Measurements from ENCODE around the gene PGAP2. TPM values are rescaled to one million over a fixed set of nuclear protein-coding genes. Genes with fewer than 3 reads are reported as not detected.

The PGAP2 gene
- total RNA-seq, 1 donor from 2014 or later, result 43.1 TPM

DNA sequence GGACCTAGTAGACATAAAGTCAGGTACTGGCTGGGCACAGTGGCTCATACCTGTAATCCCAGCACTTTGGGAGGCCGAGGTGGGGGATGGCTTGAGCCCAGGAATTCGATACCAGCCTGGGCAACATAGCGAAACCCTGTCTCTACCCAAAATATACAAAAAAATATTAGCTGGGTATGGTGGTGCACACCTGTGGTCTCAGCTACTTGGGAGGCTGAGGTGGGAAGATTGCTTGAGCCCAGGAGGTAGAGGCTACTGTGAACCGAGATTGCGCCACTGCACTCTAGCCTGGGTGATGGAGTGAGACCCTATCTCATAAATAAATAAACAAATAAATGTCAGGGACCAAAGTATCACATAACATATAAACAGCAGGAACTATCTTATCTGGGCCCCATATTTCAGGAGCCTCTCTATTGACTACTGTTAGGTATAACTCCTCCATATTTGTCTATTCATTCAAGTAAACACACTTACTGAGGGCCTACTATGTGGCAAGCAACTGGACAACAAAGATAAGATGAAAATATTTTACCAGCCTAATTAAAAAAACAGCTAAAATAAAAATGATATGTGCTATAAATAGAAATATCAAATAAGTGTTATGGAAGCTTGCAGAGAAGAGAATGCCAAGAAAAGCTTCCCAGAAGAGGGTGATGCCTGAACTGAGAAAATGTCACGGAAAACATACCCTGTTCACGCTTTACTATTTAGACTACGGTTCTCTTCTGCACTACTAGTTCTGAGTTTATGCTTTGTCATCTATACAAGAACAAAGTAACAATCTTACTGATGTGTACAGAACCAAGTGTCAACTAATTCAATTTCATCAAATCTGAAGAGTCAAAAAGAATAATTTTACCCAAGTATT is 13.0 kb upstream of the PGAP2 start:
- H3K36me3 Mint-ChIP-seq, result peaks cover 18% of the 10 kb centered on the region
- no peak for DNase-seq (ENCODE audit: extremely low spot score, unreplicated experiment)
- peak overlapping the region; percentile 99 for H3K27ac Mint-ChIP-seq
- peak overlapping the region; percentile 95 for H3K4me3 Mint-ChIP-seq
- peaks cover 21% of the 10 kb centered on the region for H3K4me1 Mint-ChIP-seq (ENCODE audit: unreplicated experiment)
- no peaks in the 10 kb centered on the region for H3K9me3 Mint-ChIP-seq
- TF ChIP-seq, protein P1, sequence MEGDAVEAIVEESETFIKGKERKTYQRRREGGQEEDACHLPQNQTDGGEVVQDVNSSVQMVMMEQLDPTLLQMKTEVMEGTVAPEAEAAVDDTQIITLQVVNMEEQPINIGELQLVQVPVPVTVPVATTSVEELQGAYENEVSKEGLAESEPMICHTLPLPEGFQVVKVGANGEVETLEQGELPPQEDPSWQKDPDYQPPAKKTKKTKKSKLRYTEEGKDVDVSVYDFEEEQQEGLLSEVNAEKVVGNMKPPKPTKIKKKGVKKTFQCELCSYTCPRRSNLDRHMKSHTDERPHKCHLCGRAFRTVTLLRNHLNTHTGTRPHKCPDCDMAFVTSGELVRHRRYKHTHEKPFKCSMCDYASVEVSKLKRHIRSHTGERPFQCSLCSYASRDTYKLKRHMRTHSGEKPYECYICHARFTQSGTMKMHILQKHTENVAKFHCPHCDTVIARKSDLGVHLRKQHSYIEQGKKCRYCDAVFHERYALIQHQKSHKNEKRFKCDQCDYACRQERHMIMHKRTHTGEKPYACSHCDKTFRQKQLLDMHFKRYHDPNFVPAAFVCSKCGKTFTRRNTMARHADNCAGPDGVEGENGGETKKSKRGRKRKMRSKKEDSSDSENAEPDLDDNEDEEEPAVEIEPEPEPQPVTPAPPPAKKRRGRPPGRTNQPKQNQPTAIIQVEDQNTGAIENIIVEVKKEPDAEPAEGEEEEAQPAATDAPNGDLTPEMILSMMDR (conservative IDR thresholded peaks at IDR 0.05), result no peak
- no peaks in the 10 kb centered on the region for H3K27me3 Mint-ChIP-seq

DNA sequence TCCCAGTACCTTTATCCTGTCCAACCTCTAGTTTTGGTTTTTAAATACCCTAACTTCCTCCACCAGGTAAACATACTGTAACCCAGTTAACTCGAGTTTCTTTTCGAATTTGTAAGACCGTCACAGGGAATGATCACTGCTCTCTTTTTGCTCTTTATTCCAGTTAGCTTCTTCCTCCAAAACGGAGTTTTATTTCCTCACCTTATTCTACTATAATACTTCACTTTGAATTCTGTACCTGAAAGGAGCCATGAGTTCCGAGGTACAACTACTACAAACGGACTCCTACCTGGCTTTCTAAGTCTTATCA is 12.4 kb upstream of the PGAP2 start:
- Mint-ChIP-seq H3K4me1 (ENCODE audit: unreplicated experiment) (peaks cover 21% of the 10 kb centered on the region), H3K27me3 (no peaks in the 10 kb centered on the region), H3K4me3 (peak overlapping the region; percentile 95), H3K27ac (peak overlapping the region; percentile 99), H3K36me3 (peaks cover 18% of the 10 kb centered on the region), H3K9me3 (no peaks in the 10 kb centered on the region)
- TF ChIP-seq, protein P1 (conservative IDR thresholded peaks at IDR 0.05), result no peak
- DNase-seq (ENCODE audit: extremely low spot score, unreplicated experiment), result no peak

- Mint-ChIP-seq H3K27ac (peak overlapping the region; percentile 99), H3K4me1 (ENCODE audit: unreplicated experiment) (peaks cover 21% of the 10 kb centered on the region), H3K4me3 (peak overlapping the region; percentile 95), H3K27me3 (no peaks in the 10 kb centered on the region), H3K9me3 (no peaks in the 10 kb centered on the region), H3K36me3 (peaks cover 18% of the 10 kb centered on the region)
- TF ChIP-seq, protein P1 (conservative IDR thresholded peaks at IDR 0.05), result no peak
- DNase-seq (ENCODE audit: extremely low spot score, unreplicated experiment), result no peak
Observed at GRCh38 chr11:3796346-3796745, 12.0 kb upstream of the PGAP2 start.

GRCh38 chr11:3796801-3797328 is 11.5 kb upstream of the PGAP2 start:
- Mint-ChIP-seq H3K36me3 (peaks cover 18% of the 10 kb centered on the region), H3K27me3 (no peaks in the 10 kb centered on the region), H3K4me3 (peak overlapping the region; percentile 95), H3K27ac (peak overlapping the region; percentile 99), H3K4me1 (ENCODE audit: unreplicated experiment) (peaks cover 21% of the 10 kb centered on the region), H3K9me3 (no peaks in the 10 kb centered on the region)
- no peak for DNase-seq (ENCODE audit: extremely low spot score, unreplicated experiment)
- TF ChIP-seq, protein P1 (conservative IDR thresholded peaks at IDR 0.05), result no peak

- Mint-ChIP-seq H3K4me3 (peak within 1 kb of the TSS; percentile 95), H3K27me3 (no peaks in the 10 kb centered on the region), H3K9me3 (no peaks in the 10 kb centered on the region), H3K27ac (peak within 1 kb of the TSS; percentile 99), H3K4me1 (ENCODE audit: unreplicated experiment) (peaks cover 21% of the 10 kb centered on the region), H3K36me3 (peaks cover 15% of the 10 kb centered on the region)
- peak; percentile 100 for DNase-seq (ENCODE audit: extremely low spot score, unreplicated experiment)
- TF ChIP-seq, protein P1 (conservative IDR thresholded peaks at IDR 0.05), result no peak
Observed at GRCh38 chr11:3797329-3798090, 10.8 kb upstream of the PGAP2 start, which contains the start of gene NUP98. Gene NUP98, minus strand, starts transcription at chr11:3797554. Its CDS starts 15,437 bp downstream, at chr11:3782117.

Measured in type B pancreatic cell (in vitro differentiated cells).